NCI-H774 (cell line): Measurements from ENCODE around the gene RUSC2.
"Not testable (repeated sequence)": the region's sequence is repeated elsewhere in the genome, so short reads cannot be mapped to it uniquely, and the experiment has no call there.

Source experiments
- DNase-seq: peaks from one replicate; lab custom pipeline; 2025; lab: John Stamatoyannopoulos, UW

The RUSC2 gene

GRCh38 chr9:35521708-35522107 is 31.8 kb downstream of the RUSC2 start:
- no peak for DNase-seq

GRCh38 chr9:35522187-35522586 is 32.3 kb downstream of the RUSC2 start:
- DNase-seq, result no peak

GRCh38 chr9:35522700-35523099 is 32.8 kb downstream of the RUSC2 start:
- DNase-seq, result no peak

GRCh38 chr9:35523556-35523955 is 33.6 kb downstream of the RUSC2 start:
- DNase-seq, result not testable (repeated sequence)

GRCh38 chr9:35526087-35526801 is 36.3 kb downstream of the RUSC2 start:
- DNase-seq, result no peak

- DNase-seq, result no peak
Observed at GRCh38 chr9:35529161-35529823, 39.4 kb downstream of the RUSC2 start.

- no peak for DNase-seq
Observed at GRCh38 chr9:35533398-35533797, 43.5 kb downstream of the RUSC2 start.

GRCh38 chr9:35534921-35535320 is 45.0 kb downstream of the RUSC2 start:
- not testable (repeated sequence) for DNase-seq

GRCh38 chr9:35537913-35538312 is 48.0 kb downstream of the RUSC2 start:
- DNase-seq, result no peak

- no peak for DNase-seq
Observed at GRCh38 chr9:35538361-35539234, 48.7 kb downstream of the RUSC2 start.
